CD4-positive, alpha-beta T cell (primary cell): ENCODE data around the gene FSTL5. TPM values are rescaled to one million over a fixed set of nuclear protein-coding genes. Genes with fewer than 3 reads are reported as not detected.

Source experiments
- ATAC-seq: fragments of 200-7000 bp; cut with Tn5 transposase; one replicate; pipeline ENCODE4 v1.10.0; 2022; ENCODE audit warnings: mild to moderate bottlenecking; ENCODE audit not compliant: poor library complexity
- CTCF ChIA-PET: fragments of 350-600 bp; sonication (Branson Sonifier 250); formaldehyde crosslinking; loops from one replicate; lab custom pipeline; 2021; ENCODE audit warnings: antibody characterized with exemption, inconsistent platforms; lab: Charles Lee
- POLR2A ChIA-PET: fragments of 350-600 bp; sonication (Branson Sonifier 250); formaldehyde crosslinking; loops from one replicate; lab custom pipeline; 2021; ENCODE audit warnings: antibody characterized with exemption, inconsistent platforms; lab: Charles Lee
- DNase-seq, 14 experiments: peaks; one replicate each; pipeline ENCODE4 v3.0.0-alpha.2; 2013 to 2020; ENCODE audit warnings: mixed read lengths in 2 of 14
- H3K27ac ChIP-seq, 2 donors: one replicate each; pipeline versions ENCODE4 v1.5.1 to v1.7.0; 2013; ENCODE audit warnings: low read length in 2 of 2, low read depth in 1 of 2, mild to moderate bottlenecking in 1 of 2
- H3K27me3 ChIP-seq, 2 experiments: 1 replicate in 1 of 2; 2 replicates in 1 of 2; pipeline versions ENCODE4 v1.6.1 to v1.7.0; 2013; ENCODE audit warnings: low read length in 2 of 2, control low read depth in 1 of 2, mild to moderate bottlenecking in 1 of 2, moderate library complexity in 1 of 2; ENCODE audit not compliant: insufficient read depth in 2 of 2, control insufficient read depth in 1 of 2
- H3K36me3 ChIP-seq: one replicate; pipeline ENCODE4 v1.6.1; 2013; ENCODE audit warnings: low read length, control low read depth; ENCODE audit not compliant: insufficient read depth
- H3K4me1 ChIP-seq: one replicate; pipeline ENCODE4 v1.6.1; 2013; ENCODE audit warnings: low read length, control low read depth; ENCODE audit not compliant: insufficient read depth
- H3K4me3 ChIP-seq: one replicate; pipeline ENCODE4 v1.5.1; 2013; ENCODE audit warnings: mild to moderate bottlenecking, low read length, moderate library complexity
- H3K9me3 ChIP-seq, 2 experiments: 1 replicate in 1 of 2; 2 replicates in 1 of 2; pipeline versions ENCODE4 v1.6.1 to v1.7.0; 2013; ENCODE audit warnings: low read length in 2 of 2, mild to moderate bottlenecking in 2 of 2, control low read depth in 1 of 2, moderate library complexity in 1 of 2; ENCODE audit not compliant: control insufficient read depth in 1 of 2, insufficient read depth in 1 of 2
- H3K27ac Mint-ChIP-seq: one replicate; pipeline ENCODE4 v1.8.0; 2020; ENCODE audit warnings: mixed read lengths
- H3K27me3 Mint-ChIP-seq: one replicate; pipeline ENCODE4 v1.8.0; 2021; ENCODE audit warnings: mixed read lengths
- H3K36me3 Mint-ChIP-seq: one replicate; pipeline ENCODE4 v1.8.0; 2021; ENCODE audit warnings: low read depth, mixed read lengths
- H3K4me1 Mint-ChIP-seq: one replicate; pipeline ENCODE4 v1.8.0; 2021; ENCODE audit warnings: low read depth, mixed read lengths
- H3K4me3 Mint-ChIP-seq: one replicate; pipeline ENCODE4 v1.8.0; 2020; ENCODE audit warnings: mild to moderate bottlenecking, mixed read lengths
- H3K9me3 Mint-ChIP-seq: one replicate; pipeline ENCODE4 v1.8.0; 2020; ENCODE audit warnings: mixed read lengths
- CTCF ChIP-seq: fragments of 200-600 bp; IDR thresholded peaks from one replicate; pipeline ENCODE4 v1.8.0; 2022; ENCODE audit warnings: antibody characterized with exemption, mild to moderate bottlenecking
- intact Hi-C, 2 experiments: fragments of 100-400 bp; cut with DNase I in 1 of 2; cut with micrococcal nuclease in 1 of 2; formaldehyde crosslinking; loops; one replicate each; pipeline versions ENCODE4 v1.15.1 to v1.9.0; 2023 to 2025; cut with DNase I, micrococcal nuclease
- total RNA-seq, 174 experiments: library from RNA in 2 of 174; stranded (reverse) in 2 of 174; gene quantifications; one replicate each; pipeline ENCODE4 v1.2.3 and lab custom pipeline; 2021 to 2026

FSTL5 gene
- total RNA-seq, 2 experiments from 2014 or later: not detected

GRCh38 chr4:161650812-161651211, 513.0 kb downstream of the FSTL5 start:
- intact Hi-C loops: no loop called here
- no peaks in the 10 kb centered on the region for H3K36me3 ChIP-seq
- H3K4me1 Mint-ChIP-seq: no peaks in the 10 kb centered on the region
- no peaks in the 10 kb centered on the region for H3K4me1 ChIP-seq
- H3K27me3 ChIP-seq: no peaks in the 10 kb centered on the region
- H3K27me3 Mint-ChIP-seq: no peaks in the 10 kb centered on the region
- no peak for ATAC-seq
- CTCF ChIA-PET: no interaction called here
- no peak overlapping the region for H3K27ac ChIP-seq
- no peak overlapping the region for H3K27ac Mint-ChIP-seq
- H3K9me3 ChIP-seq: peaks cover 0 to 4% of the 10 kb centered on the region in 2 experiments
- DNase-seq: peak in 3 of 14 experiments; percentile 10 to 22 (median 14)
- H3K9me3 Mint-ChIP-seq: peaks cover 7% of the 10 kb centered on the region
- POLR2A ChIA-PET: no interaction called here
- H3K4me3 ChIP-seq: no peak overlapping the region
- no peak overlapping the region for H3K4me3 Mint-ChIP-seq
- no peak for TF ChIP-seq CTCF
- no peaks in the 10 kb centered on the region for H3K36me3 Mint-ChIP-seq

- H3K27me3 Mint-ChIP-seq: no peaks in the 10 kb centered on the region
- intact Hi-C loops: no loop called here
- H3K4me1 Mint-ChIP-seq: no peaks in the 10 kb centered on the region
- H3K4me3 ChIP-seq: no peak overlapping the region
- no peak overlapping the region for H3K27ac Mint-ChIP-seq
- ChIA-PET POLR2A (no interaction called here), CTCF (no interaction called here)
- no peaks in the 10 kb centered on the region for H3K4me1 ChIP-seq
- no peak for TF ChIP-seq CTCF
- DNase-seq (no peak), ATAC-seq (no peak)
- no peak overlapping the region for H3K27ac ChIP-seq
- H3K36me3 ChIP-seq: no peaks in the 10 kb centered on the region
- no peaks in the 10 kb centered on the region for H3K27me3 ChIP-seq
- no peak overlapping the region for H3K4me3 Mint-ChIP-seq
- H3K9me3 ChIP-seq: peaks cover 0 to 4% of the 10 kb centered on the region in 2 experiments
- no peaks in the 10 kb centered on the region for H3K36me3 Mint-ChIP-seq
- H3K9me3 Mint-ChIP-seq: peaks cover 5% of the 10 kb centered on the region
Observed at GRCh38 chr4:161647757-161648156, 516.0 kb downstream of the FSTL5 start.

- Histone ChIP-seq H3K4me3 (no peak overlapping the region), H3K4me1 (no peaks in the 10 kb centered on the region), H3K27ac (no peak overlapping the region), H3K9me3 (peaks cover 0 to 1% of the 10 kb centered on the region in 2 experiments), H3K27me3 (no peaks in the 10 kb centered on the region), H3K36me3 (no peaks in the 10 kb centered on the region)
- DNase-seq (no peak), ATAC-seq (no peak)
- Mint-ChIP-seq H3K9me3 (peaks cover 2% of the 10 kb centered on the region), H3K4me3 (no peak overlapping the region), H3K27ac (no peak overlapping the region), H3K4me1 (no peaks in the 10 kb centered on the region), H3K27me3 (no peaks in the 10 kb centered on the region), H3K36me3 (no peaks in the 10 kb centered on the region)
- POLR2A ChIA-PET: no interaction called here
- intact Hi-C loops: no loop called here
- no peak for TF ChIP-seq CTCF
- CTCF ChIA-PET: no interaction called here
Observed at GRCh38 chr4:161642708-161643107, 521.1 kb downstream of the FSTL5 start.
